T-helper 1 cell (primary cell): Measurements from ENCODE around the gene SLC5A12.
A peak's percentile ranks its signal among the peaks of the same experiment; 100 is the strongest.

ENCODE experiments used
- DNase-seq, 5 donors: peaks; one replicate each; pipeline ENCODE4 v3.0.0-alpha.2; 2012 to 2020

SLC5A12 gene

DNA sequence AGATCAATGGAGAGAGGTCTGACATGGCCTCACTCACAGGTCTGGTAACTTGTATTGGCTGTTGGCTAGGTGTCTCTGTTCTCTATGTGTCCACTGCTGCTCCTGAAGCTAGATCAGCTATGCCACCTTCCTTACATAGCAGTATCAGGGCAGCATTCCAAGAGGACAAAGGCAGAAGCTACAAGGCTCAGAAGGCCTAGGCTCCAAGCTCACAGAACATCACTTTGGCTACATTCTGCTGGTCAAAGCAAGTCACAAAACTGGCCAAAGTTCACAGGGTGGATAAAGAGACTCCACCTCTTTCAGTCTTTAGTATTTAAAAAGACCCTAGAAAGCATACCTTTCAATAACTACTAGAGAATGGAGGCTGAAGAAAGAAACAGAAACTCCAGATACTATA is 4.1 kb downstream of the SLC5A12 start:
- no peak for DNase-seq

GRCh38 chr11:26715133-26715532 is 6.7 kb downstream of the SLC5A12 start:
- no peak for DNase-seq

DNA sequence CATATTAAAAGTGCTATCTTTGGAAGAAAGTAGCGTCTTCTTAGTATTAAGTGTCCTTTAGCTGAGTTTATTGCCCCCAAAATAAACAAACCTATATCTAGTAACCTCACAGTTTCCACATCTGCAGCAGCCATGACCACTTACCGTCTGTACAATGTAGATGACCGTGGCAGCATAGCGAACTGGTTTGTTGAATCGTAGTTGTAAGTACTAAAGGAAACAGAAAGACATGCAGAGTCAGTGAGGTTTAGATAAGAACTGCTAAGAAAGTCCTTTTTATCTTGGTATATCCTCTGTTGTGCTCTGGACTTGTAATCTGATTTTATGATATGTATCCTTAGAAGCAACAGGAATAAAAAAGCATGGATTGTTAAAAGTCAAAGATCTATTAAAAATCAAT is 9.4 kb downstream of the SLC5A12 start:
- no peak for DNase-seq

GRCh38 chr11:26710489-26710888 is 11.4 kb downstream of the SLC5A12 start:
- DNase-seq: no peak

DNA sequence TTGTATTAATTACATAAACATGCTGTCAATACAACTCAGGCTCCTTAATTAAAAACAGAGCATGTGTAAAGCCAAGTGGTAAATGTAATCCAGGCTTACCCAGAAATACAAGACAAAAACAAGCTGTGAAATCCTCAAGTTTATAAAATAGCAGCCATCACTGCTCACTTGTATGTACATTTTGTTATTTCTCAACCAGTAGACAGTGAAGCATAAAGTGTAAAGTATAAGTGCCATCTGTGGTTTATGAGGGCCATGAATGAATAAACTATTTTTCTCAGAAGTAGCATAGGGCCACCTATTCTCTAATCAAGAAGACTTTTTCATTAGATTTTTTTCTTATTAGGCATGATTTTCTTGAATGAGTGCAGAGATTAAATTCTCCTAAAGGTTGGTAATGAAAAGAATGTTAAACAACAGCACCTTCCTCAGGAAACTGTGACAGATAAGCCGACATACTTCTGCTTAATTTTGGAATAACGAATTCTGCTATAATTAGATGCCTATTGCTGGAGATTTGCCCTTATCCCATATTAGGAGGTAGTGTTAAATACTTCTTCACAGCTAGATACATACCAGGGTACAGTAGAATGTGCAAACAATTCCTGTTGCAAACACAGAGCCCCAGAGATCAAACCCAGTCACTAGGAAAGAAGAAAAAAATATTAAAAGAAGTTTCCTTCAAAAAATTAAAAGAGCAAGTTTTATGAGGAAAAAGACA is 13.0 kb downstream of the SLC5A12 start:
- no peak for DNase-seq

DNA sequence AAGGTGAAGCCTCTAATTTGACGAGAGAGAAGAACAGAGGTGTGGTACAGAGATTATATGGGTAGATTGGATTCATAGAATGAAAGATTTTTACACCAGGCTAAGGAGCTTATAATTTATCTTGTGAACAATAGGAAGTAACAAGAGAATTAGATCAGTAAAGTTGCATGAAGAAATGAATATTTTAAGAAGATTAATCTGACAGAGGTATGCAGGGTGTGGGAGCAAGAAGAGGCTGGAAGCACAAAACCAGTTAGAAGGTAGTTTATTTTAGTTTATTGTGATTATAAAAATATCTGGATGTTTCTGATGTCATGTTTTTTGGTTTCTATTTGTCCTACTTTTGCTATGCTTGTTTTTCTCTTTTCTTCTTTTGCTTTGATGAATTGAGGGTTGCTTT is 15.7 kb downstream of the SLC5A12 start:
- no peak for DNase-seq

GRCh38 chr11:26704249-26704648 is 17.6 kb downstream of the SLC5A12 start:
- no peak for DNase-seq

DNA sequence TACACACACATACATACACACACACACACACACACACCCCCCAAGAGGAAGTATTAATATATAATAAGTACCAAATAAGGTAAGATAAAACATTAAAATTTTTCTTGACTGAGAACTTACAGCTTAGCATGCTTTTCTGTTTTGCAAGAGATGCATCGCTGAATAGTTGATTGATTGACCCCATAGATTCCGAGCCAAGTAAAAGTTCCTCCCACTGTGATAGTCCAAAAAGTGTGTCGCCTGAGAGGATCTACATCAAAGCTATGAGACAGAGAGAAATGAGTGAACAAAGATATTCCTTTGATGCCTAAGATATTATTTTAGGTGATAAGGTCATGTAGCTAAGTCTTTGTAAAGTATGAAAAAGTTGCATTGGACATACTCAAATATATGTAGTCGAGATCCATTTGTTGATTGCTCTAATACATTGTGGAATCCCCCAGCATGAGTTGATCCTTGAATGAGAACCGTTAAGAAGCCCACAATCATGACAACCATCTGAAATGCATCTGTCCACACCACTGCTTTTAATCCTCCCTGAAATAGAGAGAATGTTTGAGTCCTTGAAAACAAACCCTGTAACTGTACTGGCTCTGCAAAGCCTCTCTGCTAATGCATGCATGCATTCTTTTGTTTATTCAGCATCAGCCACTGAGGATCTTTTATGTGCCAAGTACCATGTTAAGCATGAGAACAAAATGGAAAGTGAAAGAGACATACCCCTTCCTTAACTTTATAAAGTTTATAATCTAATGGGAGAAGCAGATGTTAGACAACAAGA is 18.3 kb downstream of the SLC5A12 start:
- no peak for DNase-seq

DNA sequence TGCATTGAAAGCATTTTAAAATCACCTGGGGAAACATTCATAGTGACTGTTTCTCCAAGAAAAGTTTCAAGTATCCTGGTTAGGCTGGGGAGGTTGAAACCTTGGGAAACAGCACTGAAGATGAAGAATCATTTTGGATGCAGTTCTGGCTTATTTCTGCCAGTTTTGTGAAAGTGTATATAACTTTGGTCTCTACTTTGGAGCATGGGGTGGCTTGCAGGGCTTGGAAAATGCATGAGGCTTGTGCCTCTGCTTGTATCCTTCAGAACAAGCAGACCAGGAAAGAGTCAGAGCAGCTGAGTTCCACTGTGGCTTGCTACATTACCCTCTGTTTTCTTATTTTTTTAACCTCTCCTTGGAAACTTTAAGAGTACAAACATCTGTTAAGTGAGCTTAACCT is 19.5 kb downstream of the SLC5A12 start:
- DNase-seq: no peak

GRCh38 chr11:26700574-26701235 is 21.2 kb downstream of the SLC5A12 start:
- no peak for DNase-seq

DNA sequence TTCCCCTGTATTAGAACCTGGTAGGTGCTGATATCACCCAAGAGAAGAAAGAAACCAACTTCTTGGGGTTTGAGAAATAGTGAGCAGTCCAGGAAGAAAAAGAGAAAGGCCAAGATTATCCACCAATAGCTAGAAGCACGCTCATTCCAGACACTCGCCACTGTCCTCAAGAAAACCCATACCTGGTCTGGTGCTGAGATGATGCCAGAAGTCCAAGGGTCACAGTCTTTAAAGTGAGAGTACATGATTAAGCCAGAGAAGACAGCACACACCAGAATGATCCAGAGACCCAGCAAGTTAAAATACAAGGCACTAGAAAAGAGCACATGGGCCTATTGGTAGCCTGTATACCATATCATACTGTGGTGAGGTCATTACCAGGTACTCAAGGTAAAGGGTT is 23.6 kb downstream of the SLC5A12 start:
- DNase-seq: no peak

DNA sequence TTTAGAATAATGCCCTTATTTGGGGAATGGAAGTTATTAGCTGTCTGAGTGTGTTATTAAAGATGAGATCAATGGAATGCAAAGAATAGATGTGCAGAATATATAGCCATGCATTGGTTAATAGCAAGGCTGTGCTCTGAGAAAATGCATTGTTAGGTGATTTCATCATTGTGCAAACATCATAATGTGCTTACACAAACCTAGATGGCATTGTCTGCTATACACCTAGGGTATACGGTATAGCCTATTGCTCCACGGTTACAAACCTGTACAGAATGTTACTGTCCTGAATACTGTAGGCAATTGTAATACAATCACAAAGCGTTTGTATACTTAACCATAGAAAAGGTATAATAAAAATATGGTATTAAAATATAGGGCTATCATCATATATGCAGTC is 25.5 kb downstream of the SLC5A12 start:
- no peak for DNase-seq

- DNase-seq: no peak
These were observed 33.2 kb downstream of the SLC5A12 start for GRCh38 chr11:26688701-26689100.

DNA sequence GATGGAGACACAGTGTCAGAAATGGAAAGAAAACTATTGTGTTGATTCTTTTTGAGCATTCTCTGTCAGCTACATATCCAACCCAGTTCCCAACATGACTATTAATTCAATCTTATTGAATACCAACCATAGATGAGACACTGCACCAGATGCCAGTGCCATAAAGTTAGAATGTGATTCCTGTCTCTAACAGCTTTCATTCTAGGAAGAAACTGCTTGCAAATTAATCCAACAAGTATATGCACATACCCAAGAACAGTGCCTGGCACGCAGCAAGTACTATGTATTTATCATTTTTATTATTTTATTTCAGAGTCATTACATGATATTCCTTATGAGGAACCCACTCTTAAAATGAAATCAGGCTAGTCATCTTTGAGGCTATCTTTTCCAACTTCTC is 34.5 kb downstream of the SLC5A12 start:
- DNase-seq: no peak

GRCh38 chr11:26677566-26677965 is 44.3 kb downstream of the SLC5A12 start:
- no peak for DNase-seq

- no peak for DNase-seq
These were observed 45.2 kb downstream of the SLC5A12 start for GRCh38 chr11:26676641-26677040.

- no peak for DNase-seq
These were observed 46.5 kb downstream of the SLC5A12 start for GRCh38 chr11:26675233-26675928.

DNA sequence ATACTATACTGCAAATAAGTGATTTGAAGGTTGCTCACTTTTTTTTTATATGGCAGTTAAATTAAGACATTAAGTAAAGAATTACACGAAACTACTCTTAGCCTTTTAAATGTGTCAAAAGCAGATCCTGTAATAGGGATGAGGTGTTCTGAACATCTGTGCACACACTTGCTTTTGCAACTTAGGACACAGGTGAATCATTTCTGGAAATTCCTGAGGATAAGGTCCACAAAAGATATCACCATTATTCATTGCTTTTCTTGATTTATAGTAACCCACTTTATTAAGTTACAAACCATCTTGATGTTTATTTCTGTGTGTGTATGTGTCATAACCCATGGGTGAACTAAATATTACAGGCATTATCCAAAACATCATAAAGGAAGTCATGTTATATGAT is 55.9 kb downstream of the SLC5A12 start:
- DNase-seq: no peak

DNA sequence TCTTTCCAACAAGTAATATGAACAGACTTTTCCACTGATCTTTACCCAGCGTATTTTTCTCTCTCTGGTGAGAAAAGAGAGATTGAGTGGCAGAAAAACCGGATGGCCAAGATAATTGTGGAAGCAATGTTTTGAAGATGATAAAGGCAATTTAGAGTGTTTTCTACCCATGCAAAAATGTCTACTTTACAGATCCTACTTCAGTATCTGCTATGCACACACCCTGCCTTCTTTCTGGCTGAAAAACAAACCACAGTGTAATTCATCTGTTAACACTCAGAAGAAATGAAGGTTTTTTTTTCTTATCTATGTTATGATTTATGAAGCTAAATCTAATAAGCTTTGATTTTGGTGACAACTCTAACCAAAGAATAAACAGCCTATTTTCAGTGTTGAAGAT is 56.8 kb downstream of the SLC5A12 start:
- no peak for DNase-seq

DNA sequence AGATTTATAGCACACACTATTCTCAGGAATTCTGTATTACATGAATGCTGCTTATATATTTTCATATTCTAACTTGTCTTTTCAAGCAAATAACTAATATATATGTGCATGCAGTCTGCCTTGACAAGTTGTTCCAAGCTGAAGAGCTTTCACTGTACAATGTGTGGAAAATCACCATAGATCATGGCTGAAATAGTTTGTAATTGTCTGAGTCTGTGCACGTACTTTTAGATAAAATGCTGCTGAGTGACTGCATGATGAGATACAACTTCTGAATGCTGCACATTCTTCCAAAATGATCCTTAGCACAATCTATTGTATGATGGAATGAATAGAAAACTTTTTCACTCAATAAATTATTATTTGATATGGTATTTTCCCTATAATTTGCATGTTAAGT is 58.9 kb downstream of the SLC5A12 start:
- no peak for DNase-seq

DNA sequence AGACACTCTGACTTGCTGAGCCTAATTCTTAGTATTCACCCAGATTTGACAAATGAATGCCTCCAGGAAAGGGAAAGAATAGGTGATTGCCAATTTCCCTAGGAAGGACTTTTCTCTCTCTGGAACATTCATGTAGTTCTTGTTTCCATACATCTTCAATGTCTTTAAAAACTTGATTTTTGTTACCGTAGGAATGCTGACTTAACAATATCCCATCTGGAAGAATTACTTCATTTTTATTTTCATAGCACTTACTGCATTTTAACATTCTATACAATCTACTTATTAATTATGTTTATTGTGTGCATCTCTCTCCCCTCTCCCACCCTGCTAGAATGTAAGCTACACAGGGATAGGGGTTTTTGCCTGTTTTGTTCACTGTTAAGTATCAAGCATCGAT is 66.6 kb downstream of the SLC5A12 start:
- DNase-seq: no peak

GRCh38 chr11:26651916-26652315 is 69.9 kb downstream of the SLC5A12 start:
- DNase-seq: no peak

GRCh38 chr11:26649884-26650283 is 72.0 kb downstream of the SLC5A12 start:
- peak in 1 of 5 donors; percentile 27 for DNase-seq
